SK-N-SH treated with all-trans-retinoic acid at 6 μM for 48 hours (cell line): ENCODE data around the gene TNFAIP1.

ENCODE experiments used
- ATAC-seq: fragments of 200-7000 bp; cut with Tn5 transposase; 3 replicates; pipeline ENCODE4 v1.9.1; 2020; ENCODE audit warnings: mild to moderate bottlenecking, moderate library complexity
- ARNTL ChIP-seq: fragments of 450-650 bp; formaldehyde crosslinking; IDR thresholded peaks from 2 replicates; pipeline ENCODE4 v1.5.0; 2020; ENCODE audit warnings: low read depth, mild to moderate bottlenecking, moderate library complexity, borderline replicate concordance
- CREB5 ChIP-seq: fragments of 250-450 bp; sonication (Bioruptor Pico); IDR thresholded peaks from 2 replicates; pipeline ENCODE4 v1.5.1; 2020; ENCODE audit warnings: low read depth, mild to moderate bottlenecking, moderate library complexity
- CSRNP3 ChIP-seq: fragments of 250-450 bp; sonication (Bioruptor Pico); IDR thresholded peaks from 2 replicates; pipeline ENCODE4 v1.5.1; 2021; ENCODE audit warnings: mild to moderate bottlenecking, moderate library complexity
- ESRRG ChIP-seq: fragments of 250-450 bp; sonication (Bioruptor Pico); IDR thresholded peaks from 2 replicates; pipeline ENCODE4 v1.6.1; 2021; ENCODE audit warnings: mild to moderate bottlenecking
- GLIS3 ChIP-seq: fragments of 250-450 bp; sonication (Bioruptor Pico); IDR thresholded peaks from 2 replicates; pipeline ENCODE4 v1.5.0; 2020; ENCODE audit warnings: mild to moderate bottlenecking, moderate library complexity
- ISL1 ChIP-seq: fragments of 250-450 bp; sonication (Bioruptor Pico); IDR thresholded peaks from 2 replicates; pipeline ENCODE4 v2.1.2; 2022; ENCODE audit warnings: mild to moderate bottlenecking, moderate library complexity
- POU6F1 ChIP-seq: fragments of 250-450 bp; sonication (Bioruptor Pico); IDR thresholded peaks from 2 replicates; pipeline ENCODE4 v1.8.0; 2021; ENCODE audit warnings: low read depth, mild to moderate bottlenecking, moderate library complexity, borderline replicate concordance
- PPARA ChIP-seq: fragments of 250-450 bp; sonication (Bioruptor Pico); IDR thresholded peaks from 2 replicates; pipeline ENCODE4 v1.5.0; 2020; ENCODE audit warnings: mild to moderate bottlenecking, borderline replicate concordance
- RARB ChIP-seq: fragments of 250-450 bp; sonication (Bioruptor Pico); IDR thresholded peaks from 2 replicates; pipeline ENCODE4 v1.8.0; 2021; ENCODE audit warnings: mild to moderate bottlenecking, moderate library complexity
- TCF4 ChIP-seq: fragments of 250-450 bp; sonication (Bioruptor Pico); IDR thresholded peaks from 2 replicates; pipeline ENCODE4 v1.8.0; 2021; ENCODE audit warnings: mild to moderate bottlenecking, moderate library complexity, borderline replicate concordance
- TSHZ2 ChIP-seq: fragments of 250-450 bp; sonication (Bioruptor Pico); IDR thresholded peaks from 2 replicates; pipeline ENCODE4 v1.5.0; 2020; ENCODE audit warnings: mild to moderate bottlenecking, moderate library complexity
- ZC3H10 ChIP-seq: fragments of 250-450 bp; sonication (Bioruptor Pico); IDR thresholded peaks from 2 replicates; pipeline ENCODE4 v1.5.1; 2021; ENCODE audit warnings: mild to moderate bottlenecking, moderate library complexity
- ZFP3 ChIP-seq: fragments of 250-450 bp; sonication (Bioruptor Pico); IDR thresholded peaks from 2 replicates; pipeline ENCODE4 v1.5.0; 2020; ENCODE audit warnings: mild to moderate bottlenecking, moderate library complexity
- ZFP30 ChIP-seq: fragments of 450-650 bp; formaldehyde crosslinking; IDR thresholded peaks from 2 replicates; pipeline ENCODE4 v1.5.0; 2022; ENCODE audit warnings: mild to moderate bottlenecking, moderate library complexity
- ZNF565 ChIP-seq: fragments of 450-650 bp; formaldehyde crosslinking; conservative IDR thresholded peaks from 2 replicates; pipeline ENCODE4 v1.5.0; 2020; ENCODE audit warnings: low read depth, mild to moderate bottlenecking, moderate library complexity
- ZNF70 ChIP-seq: fragments of 450-650 bp; formaldehyde crosslinking; IDR thresholded peaks from 2 replicates; pipeline ENCODE4 v1.5.0; 2020; ENCODE audit warnings: mild to moderate bottlenecking, moderate library complexity
- ZNF8 ChIP-seq: fragments of 450-650 bp; formaldehyde crosslinking; IDR thresholded peaks from 2 replicates; pipeline ENCODE4 v1.5.0; 2020; ENCODE audit warnings: mild to moderate bottlenecking, moderate library complexity
- TF ChIP-seq, protein P1 (sequence below): fragments of 250-450 bp; sonication (Bioruptor Pico); IDR thresholded peaks from 2 replicates; pipeline ENCODE4 v1.8.0; 2020; ENCODE audit warnings: mild to moderate bottlenecking, moderate library complexity, borderline replicate concordance

Gene TNFAIP1

GRCh38 chr17:28293994-28294393 lies 41.6 kb upstream of the TNFAIP1 start:
- ATAC-seq = no peak

DNA sequence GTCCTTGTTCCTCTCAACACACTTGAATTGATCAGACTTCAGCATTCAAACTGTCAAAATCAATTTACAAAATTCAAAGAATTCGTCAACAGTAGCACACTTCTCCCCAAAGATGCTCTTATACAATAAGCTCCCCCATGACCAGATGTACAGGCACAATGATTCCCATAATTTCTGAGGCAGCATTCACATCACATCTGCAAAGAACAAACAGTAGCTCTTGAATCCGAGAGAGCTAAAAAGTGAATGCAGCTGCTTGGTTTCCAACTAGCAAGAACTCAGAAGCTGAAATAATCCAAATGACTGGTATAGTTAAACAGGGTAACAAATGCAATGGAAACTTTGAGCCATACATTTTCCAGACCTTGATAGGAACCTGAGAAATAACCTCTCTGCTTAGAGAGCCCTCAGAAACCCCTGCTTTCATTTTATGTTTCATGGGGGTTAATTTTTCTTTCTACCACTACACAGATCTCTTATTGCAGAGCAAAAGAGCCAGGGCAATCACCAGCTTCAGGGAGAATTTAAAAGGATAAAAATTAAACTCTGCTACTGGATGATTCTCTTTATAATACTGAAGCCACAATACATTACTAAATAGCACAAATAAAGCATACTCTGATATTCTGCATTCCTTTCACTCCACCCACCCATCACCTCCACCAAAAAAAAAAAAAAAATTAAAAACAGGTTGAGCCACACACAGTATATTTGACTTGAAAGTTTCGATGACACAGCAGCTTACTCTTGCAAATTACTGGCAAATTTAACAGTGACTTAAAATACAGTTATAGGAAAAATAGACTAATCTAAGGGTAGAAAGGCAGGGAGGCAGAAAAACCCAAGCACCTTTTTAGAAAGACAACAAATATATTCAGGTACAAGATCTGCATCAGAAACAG lies 39.6 kb upstream of the TNFAIP1 start:
- ATAC-seq = no peak
- TF ChIP-seq, protein P1, sequence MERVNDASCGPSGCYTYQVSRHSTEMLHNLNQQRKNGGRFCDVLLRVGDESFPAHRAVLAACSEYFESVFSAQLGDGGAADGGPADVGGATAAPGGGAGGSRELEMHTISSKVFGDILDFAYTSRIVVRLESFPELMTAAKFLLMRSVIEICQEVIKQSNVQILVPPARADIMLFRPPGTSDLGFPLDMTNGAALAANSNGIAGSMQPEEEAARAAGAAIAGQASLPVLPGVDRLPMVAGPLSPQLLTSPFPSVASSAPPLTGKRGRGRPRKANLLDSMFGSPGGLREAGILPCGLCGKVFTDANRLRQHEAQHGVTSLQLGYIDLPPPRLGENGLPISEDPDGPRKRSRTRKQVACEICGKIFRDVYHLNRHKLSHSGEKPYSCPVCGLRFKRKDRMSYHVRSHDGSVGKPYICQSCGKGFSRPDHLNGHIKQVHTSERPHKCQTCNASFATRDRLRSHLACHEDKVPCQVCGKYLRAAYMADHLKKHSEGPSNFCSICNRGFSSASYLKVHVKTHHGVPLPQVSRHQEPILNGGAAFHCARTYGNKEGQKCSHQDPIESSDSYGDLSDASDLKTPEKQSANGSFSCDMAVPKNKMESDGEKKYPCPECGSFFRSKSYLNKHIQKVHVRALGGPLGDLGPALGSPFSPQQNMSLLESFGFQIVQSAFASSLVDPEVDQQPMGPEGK (CRISPR knock-in tag) = no peak
- TF ChIP-seq ZFP3 (CRISPR knock-in tag) (no peak), ZC3H10 (CRISPR knock-in tag) (no peak), RARB (CRISPR knock-in tag) (no peak), CREB5 (CRISPR knock-in tag) (no peak), TCF4 (no peak), ZNF70 (CRISPR knock-in tag) (no peak), GLIS3 (no peak), POU6F1 (no peak), TSHZ2 (no peak), PPARA (CRISPR knock-in tag) (no peak), ISL1 (CRISPR knock-in tag) (no peak), ZNF8 (CRISPR knock-in tag) (no peak), ARNTL (CRISPR knock-in tag) (no peak)

More at GRCh38 chr17:28293994-28294393, 41.6 kb upstream of the TNFAIP1 start:
- no peak for TF ChIP-seq ZFP30 (CRISPR knock-in tag)
- no peak for TF ChIP-seq CSRNP3 (CRISPR knock-in tag)
- no peak for TF ChIP-seq ZNF565 (CRISPR knock-in tag)
- no peak for TF ChIP-seq ZC3H10 (CRISPR knock-in tag)
- TF ChIP-seq ISL1 (CRISPR knock-in tag) = no peak
- TF ChIP-seq ZNF8 (CRISPR knock-in tag) = no peak
- no peak for TF ChIP-seq ESRRG (CRISPR knock-in tag)
- TF ChIP-seq, all 23 proteins: peak for 0

- TF ChIP-seq TSHZ2 (no peak), ZNF8 (CRISPR knock-in tag) (no peak), ISL1 (CRISPR knock-in tag) (no peak), ZFP3 (CRISPR knock-in tag) (no peak)
- TF ChIP-seq, protein P1 (CRISPR knock-in tag) = no peak
- no peak for ATAC-seq
These were observed 37.1 kb upstream of the TNFAIP1 start for GRCh38 chr17:28298449-28298848.
